ENCODE results near the gene KIAA1958.

- TF ChIP-seq CTCF (IDR thresholded peaks at IDR 0.05 in 8 of 11, conservative IDR thresholded peaks at IDR 0.05 in 3 of 11), result no peak
- TF ChIP-seq POLR2A (IDR thresholded peaks at IDR 0.05), result no peak
Measured at GRCh38 chr9:112677040-112677439, 190.4 kb downstream of the KIAA1958 start.
